ENCODE data around the gene HNRNPUL2.
A peak's percentile ranks its signal among the peaks of the same experiment; 100 is the strongest.

The HNRNPUL2 gene

GRCh38 chr11:62667460-62667859, 59.8 kb downstream of the HNRNPUL2 start:
- peak overlapping the region; percentile 99 for H3K4me3 ChIP-seq (ENCODE audit: low read length)
- no peak for DNase-seq (ENCODE audit: low read depth)
- no peak for TF ChIP-seq CTCF (IDR thresholded peaks at IDR 0.05; ENCODE audit: insufficient read depth, low read depth, low read length, missing control alignments)

- TF ChIP-seq CTCF (IDR thresholded peaks at IDR 0.05; ENCODE audit: insufficient read depth, low read depth, low read length, missing control alignments): no peak
- peak overlapping the region; percentile 99 for H3K4me3 ChIP-seq (ENCODE audit: low read length)
- no peak for DNase-seq (ENCODE audit: low read depth)
These were observed 60.9 kb downstream of the HNRNPUL2 start for GRCh38 chr11:62666259-62666926.

GRCh38 chr11:62665599-62666258, 61.5 kb downstream of the HNRNPUL2 start:
- TF ChIP-seq CTCF (IDR thresholded peaks at IDR 0.05; ENCODE audit: insufficient read depth, low read depth, low read length, missing control alignments): no peak
- peak; percentile 34 for DNase-seq (ENCODE audit: low read depth)
- H3K4me3 ChIP-seq (ENCODE audit: low read length): peak overlapping the region; percentile 99

GRCh38 chr11:62665075-62665598, 62.1 kb downstream of the HNRNPUL2 start, which contains the start of the genes C11orf98 and CSKMT:
C11orf98 (minus strand) TSS chr11:62665210; CDS start chr11:62665169, 41 bp downstream.
CSKMT (plus strand) TSS chr11:62665312; CDS start chr11:62665880, 568 bp downstream.
- peak; percentile 91 for DNase-seq (ENCODE audit: low read depth)
- H3K4me3 ChIP-seq (ENCODE audit: low read length): peak within 1 kb of the TSS; percentile 99
- TF ChIP-seq CTCF (IDR thresholded peaks at IDR 0.05; ENCODE audit: insufficient read depth, low read depth, low read length, missing control alignments): no peak

- peak; percentile 81 for DNase-seq (ENCODE audit: low read depth)
- peak overlapping the region; percentile 99 for H3K4me3 ChIP-seq (ENCODE audit: low read length)
- no peak for TF ChIP-seq CTCF (IDR thresholded peaks at IDR 0.05; ENCODE audit: insufficient read depth, low read depth, low read length, missing control alignments)
These were observed 62.7 kb downstream of the HNRNPUL2 start for GRCh38 chr11:62664405-62665074.
